Measurements from ENCODE around the gene PRTN3. TPM values are rescaled to one million over a fixed set of nuclear protein-coding genes. Genes with fewer than 3 reads are reported as not detected.

The PRTN3 gene
- total RNA-seq, 3 donors from 2014 or later: not detected

- TF ChIP-seq, protein P1, sequence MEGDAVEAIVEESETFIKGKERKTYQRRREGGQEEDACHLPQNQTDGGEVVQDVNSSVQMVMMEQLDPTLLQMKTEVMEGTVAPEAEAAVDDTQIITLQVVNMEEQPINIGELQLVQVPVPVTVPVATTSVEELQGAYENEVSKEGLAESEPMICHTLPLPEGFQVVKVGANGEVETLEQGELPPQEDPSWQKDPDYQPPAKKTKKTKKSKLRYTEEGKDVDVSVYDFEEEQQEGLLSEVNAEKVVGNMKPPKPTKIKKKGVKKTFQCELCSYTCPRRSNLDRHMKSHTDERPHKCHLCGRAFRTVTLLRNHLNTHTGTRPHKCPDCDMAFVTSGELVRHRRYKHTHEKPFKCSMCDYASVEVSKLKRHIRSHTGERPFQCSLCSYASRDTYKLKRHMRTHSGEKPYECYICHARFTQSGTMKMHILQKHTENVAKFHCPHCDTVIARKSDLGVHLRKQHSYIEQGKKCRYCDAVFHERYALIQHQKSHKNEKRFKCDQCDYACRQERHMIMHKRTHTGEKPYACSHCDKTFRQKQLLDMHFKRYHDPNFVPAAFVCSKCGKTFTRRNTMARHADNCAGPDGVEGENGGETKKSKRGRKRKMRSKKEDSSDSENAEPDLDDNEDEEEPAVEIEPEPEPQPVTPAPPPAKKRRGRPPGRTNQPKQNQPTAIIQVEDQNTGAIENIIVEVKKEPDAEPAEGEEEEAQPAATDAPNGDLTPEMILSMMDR (IDR thresholded peaks at IDR 0.05): no peak
- peaks cover 10% of the 10 kb centered on the region for H3K4me1 ChIP-seq (ENCODE audit: low read depth)
- no peaks in the 10 kb centered on the region for H3K36me3 ChIP-seq (ENCODE audit: low read depth)
- ATAC-seq: peak; percentile 22
- H3K9me3 ChIP-seq: no peaks in the 10 kb centered on the region
- H3K4me3 ChIP-seq: no peak overlapping the region
- intact Hi-C loops (cut with DNase I, micrococcal nuclease): no loop called here
- DNase-seq: peak in 1 of 3 donors; percentile 55
Measured at GRCh38 chr19:871446-872265, 30.9 kb downstream of the PRTN3 start.

DNA sequence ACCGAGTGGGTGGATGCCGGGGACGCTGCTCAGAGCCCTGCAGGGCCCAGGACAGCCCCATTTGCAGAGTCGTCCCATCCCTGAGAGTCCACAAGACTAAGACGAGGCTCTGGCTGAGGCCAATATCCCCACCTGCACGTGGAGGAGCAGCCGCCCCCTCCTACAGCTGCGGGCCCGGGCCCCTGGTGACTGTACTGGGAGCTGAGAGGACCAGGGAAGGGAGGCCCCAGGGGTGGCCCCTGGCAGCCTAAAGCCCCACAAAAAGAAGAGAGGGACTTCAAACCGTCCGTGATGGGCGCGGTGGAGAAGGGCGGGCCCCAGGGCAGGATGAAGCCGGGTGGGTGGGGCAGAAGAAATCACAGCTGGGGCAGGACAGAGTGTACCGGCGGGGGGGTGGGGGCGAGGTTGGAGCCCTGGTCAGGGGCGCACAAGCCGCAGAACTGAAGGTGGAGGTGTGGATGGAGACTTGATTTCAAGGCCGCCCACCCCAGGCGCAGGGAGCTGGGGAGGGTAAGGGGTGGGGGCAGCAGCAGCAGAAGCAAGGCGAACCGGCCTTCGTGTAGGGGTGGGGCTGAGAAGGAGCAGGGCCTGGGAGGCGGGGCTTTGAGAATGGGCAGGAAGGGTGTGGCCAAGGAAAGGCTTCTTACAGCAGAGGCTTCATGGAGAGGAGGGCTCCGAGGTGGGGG, 31.6 kb downstream of the PRTN3 start:
- TF ChIP-seq, protein P1 (IDR thresholded peaks at IDR 0.05): no peak
- DNase-seq (peak; percentile 90 to 94 (median 93)), ATAC-seq (peak; percentile 84)
- peaks cover 10% of the 10 kb centered on the region for H3K4me1 ChIP-seq (ENCODE audit: low read depth)
- H3K36me3 ChIP-seq (ENCODE audit: low read depth): no peaks in the 10 kb centered on the region
- H3K9me3 ChIP-seq: no peaks in the 10 kb centered on the region
- no peak overlapping the region for H3K4me3 ChIP-seq
- intact Hi-C loops (cut with DNase I, micrococcal nuclease): no loop called here

DNA sequence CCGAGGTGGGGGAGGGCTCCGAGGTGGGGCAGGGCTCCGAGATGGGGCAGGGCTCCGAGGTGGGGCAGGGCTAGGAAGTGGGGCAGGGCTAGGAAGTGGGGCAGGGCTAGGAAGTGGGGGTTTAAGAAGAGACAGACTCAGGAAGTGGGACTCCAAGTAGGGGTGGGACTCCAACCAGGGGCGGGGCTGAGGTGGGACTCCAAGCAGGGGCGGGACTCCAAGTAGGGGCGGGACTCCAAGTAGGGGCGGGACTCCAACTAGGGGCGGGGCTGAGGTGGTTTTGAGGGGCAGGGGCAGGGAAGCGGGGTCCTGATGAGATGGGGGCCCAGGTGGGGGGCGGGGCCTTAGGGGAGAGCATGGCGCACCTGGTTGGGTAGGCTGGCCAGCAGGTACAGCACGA, 32.3 kb downstream of the PRTN3 start:
- intact Hi-C loops (cut with DNase I, micrococcal nuclease): no loop called here
- DNase-seq: peak; percentile 77 to 88 (median 79)

GRCh38 chr19:873561-874041, 32.8 kb downstream of the PRTN3 start:
- intact Hi-C loops (cut with DNase I, micrococcal nuclease): no loop called here
- Histone ChIP-seq H3K36me3 (ENCODE audit: low read depth) (no peaks in the 10 kb centered on the region), H3K4me3 (no peak overlapping the region), H3K4me1 (ENCODE audit: low read depth) (peaks cover 10% of the 10 kb centered on the region), H3K9me3 (no peaks in the 10 kb centered on the region)
- TF ChIP-seq, protein P1 (IDR thresholded peaks at IDR 0.05): no peak
- DNase-seq: peak in 1 of 3 donors; percentile 53
- ATAC-seq: no peak

More for the DNA sequence above, 32.3 kb downstream of the PRTN3 start:
- Histone ChIP-seq H3K9me3 (no peaks in the 10 kb centered on the region), H3K36me3 (ENCODE audit: low read depth) (no peaks in the 10 kb centered on the region), H3K4me3 (no peak overlapping the region), H3K4me1 (ENCODE audit: low read depth) (peaks cover 10% of the 10 kb centered on the region)
- peak; percentile 69 for ATAC-seq
- TF ChIP-seq, protein P1 (IDR thresholded peaks at IDR 0.05): no peak

DNA sequence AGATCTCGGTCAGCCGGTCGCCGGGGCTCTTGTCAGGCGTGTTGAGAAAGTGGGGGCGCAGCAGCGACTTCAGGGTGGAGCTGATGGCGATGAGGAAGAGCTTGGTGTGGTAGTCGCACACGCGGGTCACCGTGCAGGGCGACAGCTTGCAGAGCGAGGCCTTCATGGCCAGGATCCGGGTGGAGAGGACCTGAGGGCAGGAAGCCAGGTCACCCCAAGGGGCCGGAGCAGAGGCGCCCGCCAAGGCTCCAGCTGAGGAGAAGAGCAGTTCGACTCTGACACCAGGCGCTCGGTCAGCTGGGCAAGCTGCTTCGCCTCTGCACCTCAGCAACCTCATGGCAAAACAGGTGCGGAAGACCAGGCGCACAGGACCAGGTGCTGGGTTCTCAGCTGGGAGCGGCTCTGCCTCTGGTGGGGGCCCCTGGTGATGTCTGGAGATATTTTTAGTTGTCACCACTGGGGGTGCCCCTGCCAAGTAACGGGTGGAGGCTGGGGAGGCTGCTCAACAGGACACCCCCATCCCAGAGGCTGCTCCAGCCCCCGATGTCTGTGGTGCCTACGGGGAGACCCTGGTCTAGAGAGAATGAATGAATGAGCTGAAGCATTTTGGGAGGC, 34.6 kb downstream of the PRTN3 start:
- ATAC-seq: no peak
- no peak overlapping the region for H3K4me3 ChIP-seq
- H3K36me3 ChIP-seq (ENCODE audit: low read depth): no peaks in the 10 kb centered on the region
- peaks cover 10% of the 10 kb centered on the region for H3K4me1 ChIP-seq (ENCODE audit: low read depth)
- no peak for DNase-seq
- intact Hi-C loops (cut with DNase I, micrococcal nuclease): no loop called here
- TF ChIP-seq, protein P1 (IDR thresholded peaks at IDR 0.05): no peak
- no peaks in the 10 kb centered on the region for H3K9me3 ChIP-seq
